Measurements from ENCODE around the gene YIPF1.
"Not testable (repeated sequence)": the region's sequence is repeated elsewhere in the genome, so short reads cannot be mapped to it uniquely, and the experiment has no call there.

The YIPF1 gene

DNA sequence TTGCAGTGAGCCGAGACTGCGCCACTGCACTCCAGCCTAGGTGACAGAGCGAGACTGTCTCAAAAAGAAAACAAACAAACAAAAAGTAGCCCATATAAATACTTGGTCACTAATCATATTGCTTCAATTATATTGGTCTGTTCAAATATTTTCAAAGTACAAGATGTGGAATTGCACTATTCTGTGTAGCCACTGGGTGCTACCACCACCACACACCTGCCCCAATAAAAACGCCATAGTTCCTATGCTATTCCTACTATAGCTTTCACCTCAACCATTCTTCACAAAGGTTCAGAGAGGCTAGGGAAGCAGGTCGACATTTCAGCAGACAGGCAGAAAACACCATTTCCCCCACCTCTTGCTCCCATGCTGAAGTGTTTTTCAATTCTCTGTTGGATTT lies 68.2 kb downstream of the YIPF1 start:
- Mint-ChIP-seq H3K4me1 (peaks cover 8% of the 10 kb centered on the region), H3K36me3 (ENCODE audit: insufficient read depth) (peaks cover 33% of the 10 kb centered on the region), H3K4me3 (no peak overlapping the region), H3K9me3 (no peaks in the 10 kb centered on the region), H3K27me3 (no peaks in the 10 kb centered on the region), H3K27ac (ENCODE audit: low read depth) (no peak overlapping the region)
- ATAC-seq (replicated peaks; ENCODE audit: extremely low read depth, poor library complexity, severe bottlenecking) (no peak), DNase-seq (ENCODE audit: low spot score in 2 of 2) (no peak)

DNA sequence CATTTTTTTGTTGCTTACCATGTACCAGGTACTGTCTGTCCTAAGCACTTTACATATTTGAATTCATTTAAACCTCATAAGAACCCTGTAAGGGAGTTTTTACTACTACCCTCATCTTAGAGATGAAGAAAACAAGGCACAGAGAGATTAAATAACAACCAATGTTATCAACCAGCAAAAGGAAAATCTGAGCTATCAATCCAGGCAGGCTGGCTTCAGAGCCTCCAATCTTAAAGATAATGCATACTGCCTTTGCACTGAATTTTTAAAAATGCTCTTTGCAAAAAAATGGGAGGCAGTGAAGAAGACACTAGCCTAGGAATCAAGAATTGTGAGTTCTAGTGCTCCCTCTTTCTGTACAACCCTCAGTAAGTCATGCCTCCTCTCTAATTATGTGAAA lies 70.2 kb downstream of the YIPF1 start:
- H3K4me1 Mint-ChIP-seq: peaks cover 17% of the 10 kb centered on the region
- no peak for ATAC-seq (replicated peaks; ENCODE audit: extremely low read depth, poor library complexity, severe bottlenecking)
- DNase-seq (ENCODE audit: low spot score in 2 of 2): no peak
- no peaks in the 10 kb centered on the region for H3K27me3 Mint-ChIP-seq
- H3K27ac Mint-ChIP-seq (ENCODE audit: low read depth): no peak overlapping the region
- H3K9me3 Mint-ChIP-seq: no peaks in the 10 kb centered on the region
- no peak overlapping the region for H3K4me3 Mint-ChIP-seq
- peaks cover 27% of the 10 kb centered on the region for H3K36me3 Mint-ChIP-seq (ENCODE audit: insufficient read depth)

DNA sequence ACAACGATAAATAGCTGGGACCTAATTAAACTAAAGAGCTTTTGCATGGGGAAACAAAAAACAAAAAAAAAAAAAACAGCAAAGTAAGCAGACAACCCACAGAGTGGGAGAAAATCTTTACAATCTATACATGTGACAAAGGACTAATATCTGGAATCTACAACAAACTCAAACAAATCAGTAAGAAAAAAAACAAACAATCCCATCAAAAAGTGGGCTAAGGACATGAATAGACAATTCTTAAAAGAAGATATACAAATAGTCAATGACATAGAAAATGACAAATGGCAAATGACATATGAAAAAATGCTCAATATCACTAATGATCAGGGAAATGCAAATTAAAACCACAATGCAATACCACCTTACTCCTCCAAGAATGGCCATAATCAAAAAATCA lies 73.0 kb downstream of the YIPF1 start:
- DNase-seq (ENCODE audit: low spot score in 2 of 2); H3K4me3 Mint-ChIP-seq; H3K27me3 Mint-ChIP-seq; H3K27ac Mint-ChIP-seq (ENCODE audit: low read depth); ATAC-seq (replicated peaks; ENCODE audit: extremely low read depth, poor library complexity, severe bottlenecking); H3K9me3 Mint-ChIP-seq: not testable (repeated sequence)
- peaks cover 25% of the 10 kb centered on the region for H3K4me1 Mint-ChIP-seq
- peaks cover 26% of the 10 kb centered on the region for H3K36me3 Mint-ChIP-seq (ENCODE audit: insufficient read depth)

DNA sequence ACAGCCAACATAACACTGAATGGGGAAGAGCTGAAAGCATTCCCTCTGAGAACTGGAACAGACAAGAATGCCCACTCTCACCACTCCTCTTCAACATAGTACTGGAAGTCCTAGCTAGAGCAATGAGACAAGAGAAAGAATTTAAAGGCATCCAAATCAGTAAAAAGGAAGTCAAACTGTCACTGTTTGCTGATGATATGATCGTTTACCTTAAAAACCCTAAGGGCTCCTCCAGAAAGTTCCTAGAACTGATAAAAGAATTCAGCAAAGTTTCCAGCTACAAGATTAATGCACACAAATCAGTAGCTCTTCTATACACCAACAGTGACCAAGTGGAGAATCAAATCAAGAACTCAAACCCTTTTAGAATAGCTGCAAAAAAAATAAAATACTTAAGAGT lies 74.1 kb downstream of the YIPF1 start:
- not testable (repeated sequence) for DNase-seq (ENCODE audit: low spot score in 2 of 2); ATAC-seq (replicated peaks; ENCODE audit: extremely low read depth, poor library complexity, severe bottlenecking); H3K9me3 Mint-ChIP-seq; H3K27me3 Mint-ChIP-seq; H3K27ac Mint-ChIP-seq (ENCODE audit: low read depth); H3K4me3 Mint-ChIP-seq
- peaks cover 26% of the 10 kb centered on the region for H3K36me3 Mint-ChIP-seq (ENCODE audit: insufficient read depth)
- H3K4me1 Mint-ChIP-seq: peaks cover 27% of the 10 kb centered on the region

DNA sequence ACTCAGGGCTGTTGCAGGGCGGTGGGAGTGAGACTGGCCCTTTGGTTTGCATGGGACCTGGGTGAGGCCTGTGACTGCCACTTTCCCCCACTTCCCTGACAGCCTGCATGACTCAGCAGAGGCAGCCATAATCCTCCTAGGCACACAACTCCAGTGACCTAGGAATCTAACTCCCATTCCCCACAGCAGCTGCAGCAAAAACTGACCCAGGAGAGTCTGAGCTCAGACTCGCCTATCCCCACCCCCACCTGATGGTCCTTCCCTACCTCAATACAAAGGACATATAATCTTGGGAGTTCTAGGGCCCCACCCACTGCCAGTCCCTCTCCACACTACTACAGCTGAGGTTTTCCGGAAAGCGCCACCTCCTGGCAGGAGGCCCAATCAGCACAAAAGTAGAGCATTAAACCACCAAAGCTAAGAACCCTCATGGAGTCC lies 78.2 kb downstream of the YIPF1 start:
- Mint-ChIP-seq H3K9me3 (no peaks in the 10 kb centered on the region), H3K4me1 (peaks cover 20% of the 10 kb centered on the region)
- no peak for ATAC-seq (replicated peaks; ENCODE audit: extremely low read depth, poor library complexity, severe bottlenecking)

DNA sequence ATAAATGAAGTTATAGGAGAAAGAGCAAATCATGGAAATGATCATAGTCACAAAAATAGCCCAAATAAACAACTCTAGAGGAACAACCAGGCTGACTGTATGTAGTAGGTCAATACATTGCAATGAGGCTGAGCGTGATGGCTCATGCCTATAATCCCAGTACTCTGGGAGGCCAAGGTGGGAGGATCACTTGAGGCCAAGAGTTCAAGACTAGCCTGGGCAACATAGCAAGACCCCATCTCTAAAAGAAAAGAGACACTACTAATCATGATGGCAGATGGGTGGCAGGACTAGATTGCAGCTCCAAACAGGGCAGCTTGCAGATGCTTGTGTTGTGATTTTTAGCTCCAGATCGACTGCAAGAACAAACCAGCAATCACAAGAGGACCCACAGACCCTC lies 79.1 kb downstream of the YIPF1 start:
- DNase-seq (ENCODE audit: low spot score in 2 of 2): no peak
- H3K36me3 Mint-ChIP-seq (ENCODE audit: insufficient read depth): peaks cover 21% of the 10 kb centered on the region
- no peak for ATAC-seq (replicated peaks; ENCODE audit: extremely low read depth, poor library complexity, severe bottlenecking)
- no peak overlapping the region for H3K4me3 Mint-ChIP-seq
- H3K27me3 Mint-ChIP-seq: no peaks in the 10 kb centered on the region
- H3K27ac Mint-ChIP-seq (ENCODE audit: low read depth): no peak overlapping the region
- peaks cover 12% of the 10 kb centered on the region for H3K4me1 Mint-ChIP-seq
- H3K9me3 Mint-ChIP-seq: no peaks in the 10 kb centered on the region

More for the DNA sequence above, 78.2 kb downstream of the YIPF1 start:
- Mint-ChIP-seq H3K27ac (ENCODE audit: low read depth) (no peak overlapping the region), H3K27me3 (no peaks in the 10 kb centered on the region), H3K4me3 (no peak overlapping the region), H3K36me3 (ENCODE audit: insufficient read depth) (peaks cover 21% of the 10 kb centered on the region)
- no peak for DNase-seq (ENCODE audit: low spot score in 2 of 2)

DNA sequence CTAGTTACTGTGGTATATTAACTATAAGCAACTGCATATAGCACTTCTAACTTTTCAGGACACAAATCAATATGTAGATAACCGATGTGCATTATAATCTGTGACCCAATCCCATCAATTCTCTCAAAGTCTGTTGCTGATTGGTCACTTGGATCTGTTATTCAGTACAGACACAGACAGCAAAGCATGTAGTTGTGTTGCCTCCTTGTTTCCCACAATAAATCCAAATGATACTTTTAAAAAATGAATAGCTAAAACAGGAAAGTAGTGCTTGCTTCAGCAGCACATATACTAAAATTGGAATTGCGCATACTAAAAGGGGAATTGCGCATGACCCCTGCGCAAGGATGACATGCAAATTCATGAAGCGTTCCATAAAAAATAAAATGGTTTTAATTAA lies 79.6 kb downstream of the YIPF1 start:
- ATAC-seq (replicated peaks; ENCODE audit: extremely low read depth, poor library complexity, severe bottlenecking) (no peak), DNase-seq (ENCODE audit: low spot score in 2 of 2) (no peak)
- Mint-ChIP-seq H3K9me3 (no peaks in the 10 kb centered on the region), H3K27me3 (no peaks in the 10 kb centered on the region), H3K4me1 (peaks cover 10% of the 10 kb centered on the region), H3K4me3 (no peak overlapping the region), H3K36me3 (ENCODE audit: insufficient read depth) (peaks cover 25% of the 10 kb centered on the region), H3K27ac (ENCODE audit: low read depth) (no peak overlapping the region)

DNA sequence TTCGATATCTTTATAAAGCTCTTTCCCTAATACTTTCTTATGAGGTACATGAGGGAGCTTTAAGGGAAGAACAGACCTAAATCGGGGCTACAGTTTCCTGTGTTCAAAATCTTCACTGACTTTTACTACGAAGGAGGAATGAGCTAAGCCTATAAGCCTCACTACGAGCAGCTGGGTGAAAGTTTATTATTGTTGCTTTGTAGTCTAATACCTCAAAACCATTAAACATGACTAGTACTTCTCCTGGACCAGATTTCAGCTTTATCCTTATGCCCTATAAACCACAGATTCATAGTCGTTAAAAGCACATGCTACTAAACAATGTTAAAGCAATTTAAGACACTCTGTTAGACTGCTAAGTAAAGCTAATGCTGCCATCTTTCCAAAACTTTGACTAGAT lies 81.7 kb downstream of the YIPF1 start:
- Mint-ChIP-seq H3K4me3 (no peak overlapping the region), H3K4me1 (peaks cover 10% of the 10 kb centered on the region), H3K27ac (ENCODE audit: low read depth) (no peak overlapping the region)

DNA sequence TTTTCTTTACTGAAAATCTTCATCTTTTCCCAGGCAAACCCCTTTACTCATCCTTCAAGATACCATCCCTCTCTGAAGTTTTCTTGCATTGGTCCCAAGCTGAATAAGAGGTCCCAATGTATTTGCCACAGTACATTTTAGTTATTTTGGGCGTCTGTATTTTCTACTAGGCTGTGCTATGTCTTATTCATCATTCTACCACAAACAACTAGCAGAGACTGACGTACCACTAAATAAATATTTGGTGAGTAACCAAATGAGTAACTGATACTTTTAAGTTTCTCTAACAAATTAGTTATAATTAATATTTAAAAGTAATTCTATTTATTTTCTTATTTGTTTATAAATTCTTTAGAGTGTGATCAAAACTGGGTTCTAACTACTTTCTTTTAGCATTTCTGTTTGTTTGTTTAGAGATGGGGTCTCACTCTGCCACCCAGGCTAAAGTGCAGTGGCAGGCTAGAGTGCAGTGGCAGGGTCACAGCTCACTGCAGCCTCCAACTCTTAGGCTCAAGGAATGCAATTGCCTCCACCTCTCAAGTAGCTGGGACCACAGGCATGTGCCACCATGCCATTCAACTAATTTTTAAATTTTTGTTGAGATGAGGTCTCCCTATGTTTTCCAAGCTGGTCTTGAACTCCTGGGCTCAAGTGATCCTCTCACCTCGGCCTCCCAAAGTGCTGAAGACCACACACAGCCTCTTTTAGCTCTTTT lies 84.6 kb downstream of the YIPF1 start:
- H3K4me3 Mint-ChIP-seq: no peak overlapping the region
- DNase-seq (ENCODE audit: low spot score in 2 of 2): no peak

More for the DNA sequence above, 81.7 kb downstream of the YIPF1 start:
- H3K9me3 Mint-ChIP-seq: no peaks in the 10 kb centered on the region
- H3K27me3 Mint-ChIP-seq: no peaks in the 10 kb centered on the region
- ATAC-seq (replicated peaks; ENCODE audit: extremely low read depth, poor library complexity, severe bottlenecking) (no peak), DNase-seq (ENCODE audit: low spot score in 2 of 2) (no peak)
- peaks cover 29% of the 10 kb centered on the region for H3K36me3 Mint-ChIP-seq (ENCODE audit: insufficient read depth)

DNA sequence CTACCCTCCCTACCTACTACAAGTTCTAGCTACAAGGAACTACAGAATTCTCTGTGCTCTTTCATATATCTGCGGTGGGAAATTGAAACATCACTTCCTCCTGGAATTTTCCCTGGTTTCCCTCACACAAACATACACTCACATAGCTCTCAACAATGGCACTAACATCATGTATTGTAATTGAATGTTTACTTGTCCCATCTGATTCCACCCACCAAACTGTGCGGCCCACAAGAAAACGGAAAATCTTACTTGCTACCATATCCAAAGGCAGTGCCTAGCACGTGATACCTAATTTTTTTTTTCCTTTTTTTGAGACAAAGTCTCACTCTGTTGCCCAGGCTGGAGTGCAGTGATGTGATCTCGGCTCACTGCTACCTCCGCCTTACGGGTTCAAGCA lies 85.4 kb downstream of the YIPF1 start:
- Mint-ChIP-seq H3K27me3 (no peaks in the 10 kb centered on the region), H3K4me1 (no peaks in the 10 kb centered on the region), H3K36me3 (ENCODE audit: insufficient read depth) (peaks cover 48% of the 10 kb centered on the region), H3K4me3 (no peak overlapping the region), H3K9me3 (no peaks in the 10 kb centered on the region), H3K27ac (ENCODE audit: low read depth) (no peak overlapping the region)
- no peak for ATAC-seq (replicated peaks; ENCODE audit: extremely low read depth, poor library complexity, severe bottlenecking)
- DNase-seq (ENCODE audit: low spot score in 2 of 2): no peak

More for the DNA sequence above, 84.6 kb downstream of the YIPF1 start:
- Mint-ChIP-seq H3K4me1 (no peaks in the 10 kb centered on the region), H3K27ac (ENCODE audit: low read depth) (no peak overlapping the region), H3K27me3 (no peaks in the 10 kb centered on the region), H3K9me3 (no peaks in the 10 kb centered on the region), H3K36me3 (ENCODE audit: insufficient read depth) (peaks cover 43% of the 10 kb centered on the region)
- ATAC-seq (replicated peaks; ENCODE audit: extremely low read depth, poor library complexity, severe bottlenecking): no peak

Measured in central memory CD8-positive, alpha-beta T cell (primary cell).